HepG2 (cell line): ENCODE data around the gene RIOK2. TPM values are rescaled to one million over a fixed set of nuclear protein-coding genes. Genes with fewer than 3 reads are reported as not detected.

Experiments used
- ATAC-seq: fragments of 200-7000 bp; cut with Tn5 transposase; 3 replicates; pipeline ENCODE4 v1.9.1; 2020; ENCODE audit warnings: mild to moderate bottlenecking, moderate library complexity
- BruUV-seq: library from RNA; stranded (reverse); fragments of 400-500 nt; replicated peaks from 2 replicates; lab custom pipeline; 2021; lab: Mats Ljungman, UMichigan
- CTCF ChIA-PET: fragments of 300-600 bp; formaldehyde crosslinking; extraction: SDS; loops from one replicate; lab custom pipeline; 2021; ENCODE audit warnings: low total read pairs, inconsistent platforms, low intra/inter-chr PET ratio; lab: Yijun Ruan, JAX
- POLR2A ChIA-PET: fragments of 350-600 bp; sonication (Branson Sonifier 250); formaldehyde crosslinking; loops from one replicate; lab custom pipeline; 2020; ENCODE audit warnings: antibody characterized with exemption, inconsistent platforms; lab: Yijun Ruan, JAX
- DNase-seq: peaks from one replicate; pipeline ENCODE4 v3.0.0-alpha.2; 2015; ENCODE audit warnings: low spot score
- FAIRE-seq: peaks from 3 replicates; lab custom pipeline; 2011; peaks lifted over from hg19 to GRCh38; lab: Jason Lieb, UNC
- H2AFZ ChIP-seq: one replicate; pipeline ENCODE4 v1.6.1; 2011; ENCODE audit warnings: low read length, inconsistent platforms
- H3K27ac ChIP-seq: fragments of 300-600 bp; 3 replicates; pipeline ENCODE4 v1.8.0; 2011; ENCODE audit warnings: mixed run types, mild to moderate bottlenecking, mixed read lengths, low read length, inconsistent platforms; ENCODE audit not compliant: insufficient read depth; ENCODE audit errors: extremely low read length
- H3K27me3 ChIP-seq, 2 experiments: fragments of 200-600 bp in 1 of 2; 2 replicates in 1 of 2; 3 replicates in 1 of 2; pipeline versions ENCODE4 v1.6.0 to v1.8.0; 2011; ENCODE audit warnings: low read length in 2 of 2, mild to moderate bottlenecking in 2 of 2, moderate library complexity in 2 of 2, inconsistent platforms in 1 of 2; ENCODE audit not compliant: insufficient read depth in 2 of 2, control insufficient read depth in 1 of 2
- H3K36me3 ChIP-seq, 2 experiments: fragments of 200-600 bp in 1 of 2; replicated peaks in 1 of 2; 2 replicates in 1 of 2; 3 replicates in 1 of 2; pipeline versions ENCODE4 v1.5.1 to v1.8.0; 2011; ENCODE audit warnings: low read length in 2 of 2, inconsistent platforms in 1 of 2; ENCODE audit not compliant: insufficient read depth in 2 of 2, control insufficient read depth in 1 of 2
- H3K4me1 ChIP-seq: 2 replicates; pipeline ENCODE4 v1.5.1; 2012; ENCODE audit warnings: low read length, inconsistent platforms; ENCODE audit not compliant: insufficient read depth
- H3K4me2 ChIP-seq: 2 replicates; pipeline ENCODE4 v1.6.0; 2011; ENCODE audit warnings: low read depth, low read length, inconsistent platforms
- H3K4me3 ChIP-seq, 3 experiments: fragments of 200-600 bp in 1 of 3; sonication (generic), shearing (Covaris generic) in 1 of 3; replicated peaks in 1 of 3; 2 replicates each; pipeline ENCODE4 v1.5.1; 2011 to 2016; ENCODE audit warnings: low read length in 3 of 3, inconsistent platforms in 2 of 3, low read depth in 2 of 3, mild to moderate bottlenecking in 2 of 3, control low read depth in 1 of 3, mixed read lengths in 1 of 3; ENCODE audit not compliant: insufficient read depth in 1 of 3
- H3K79me2 ChIP-seq: one replicate; pipeline ENCODE4 v1.6.1; 2011; ENCODE audit warnings: low read length, inconsistent platforms; ENCODE audit not compliant: insufficient read depth
- H3K9ac ChIP-seq: 2 replicates; pipeline ENCODE4 v1.6.0; 2011; ENCODE audit warnings: mild to moderate bottlenecking, low read depth, low read length, inconsistent platforms; ENCODE audit not compliant: insufficient read depth
- H3K9me3 ChIP-seq: 2 replicates; pipeline ENCODE4 v1.5.1; 2012; ENCODE audit warnings: mild to moderate bottlenecking, low read length
- H4K20me1 ChIP-seq: 2 replicates; pipeline ENCODE4 v1.6.0; 2011; ENCODE audit warnings: inconsistent platforms, mild to moderate bottlenecking, low read length, moderate library complexity; ENCODE audit not compliant: insufficient read depth
- IRX3 ChIP-seq: sonication (generic); formaldehyde crosslinking; IDR thresholded peaks from 2 replicates; pipeline ENCODE4 v1.8.1; 2023; ENCODE audit warnings: mild to moderate bottlenecking, low read depth, missing genetic modification reagents, borderline replicate concordance
- KLF12 ChIP-seq: sonication (generic); formaldehyde crosslinking; IDR thresholded peaks from 2 replicates; pipeline ENCODE4 v1.4.0; 2020; ENCODE audit warnings: missing genetic modification reagents, borderline replicate concordance
- POLR2AphosphoS5 ChIP-seq: IDR thresholded peaks from 2 replicates; pipeline ENCODE4 v1.6.1; 2012; ENCODE audit warnings: low read depth, low read length
- RELA ChIP-seq: sonication (generic); formaldehyde crosslinking; IDR thresholded peaks from 2 replicates; pipeline ENCODE4 v1.4.0; 2020; ENCODE audit warnings: missing genetic modification reagents
- SCMH1 ChIP-seq: sonication (generic); formaldehyde crosslinking; IDR thresholded peaks from 2 replicates; pipeline ENCODE4 v1.9.0; 2021; ENCODE audit warnings: missing genetic modification reagents, mild to moderate bottlenecking, borderline replicate concordance
- WIZ ChIP-seq: sonication (generic); formaldehyde crosslinking; IDR thresholded peaks from 2 replicates; pipeline ENCODE4 v1.5.1; 2020; ENCODE audit warnings: mild to moderate bottlenecking, missing genetic modification reagents
- ZKSCAN8 ChIP-seq: IDR thresholded peaks from 2 replicates; pipeline ENCODE4 v1.6.1; 2016; ENCODE audit warnings: borderline replicate concordance, missing genetic modification reagents, missing compliant biosample characterization
- ZNF382 ChIP-seq: sonication (generic); formaldehyde crosslinking; IDR thresholded peaks from 2 replicates; pipeline ENCODE4 v1.5.0; 2020; ENCODE audit warnings: missing genetic modification reagents, mild to moderate bottlenecking, borderline replicate concordance
- ZNF567 ChIP-seq: sonication (generic); formaldehyde crosslinking; IDR thresholded peaks from 2 replicates; pipeline ENCODE4 v1.8.1; 2023; ENCODE audit warnings: mild to moderate bottlenecking, missing genetic modification reagents, borderline replicate concordance
- ZNF761 ChIP-seq: sonication (generic); formaldehyde crosslinking; conservative IDR thresholded peaks from 2 replicates; pipeline ENCODE4 v1.4.0; 2020; ENCODE audit warnings: mild to moderate bottlenecking, missing genetic modification reagents
- ZNF841 ChIP-seq: sonication (generic); formaldehyde crosslinking; IDR thresholded peaks from 2 replicates; pipeline ENCODE4 v1.8.1; 2023; ENCODE audit warnings: missing genetic modification reagents, borderline replicate concordance
- WGBS: methylation state at CpG from one replicate; pipeline ENCODE4 v1.1.6; 2017; ENCODE audit warnings: low lambda C conversion rate; 5-methylcytosine and 5-hydroxymethylcytosine counted together
- in situ Hi-C: cut with HindIII; loops from 2 replicates; pipeline ENCODE4 v1.10.0; 2017; ENCODE audit warnings: low pct_unique_long_range_greater_than_20kb; ENCODE audit not compliant: extremely low pct_ligation_motif_present
- intact Hi-C: fragments of 100-400 bp; cut with micrococcal nuclease; formaldehyde crosslinking; loops from one replicate; pipeline ENCODE4 v1.10.0; 2022; ENCODE audit not compliant: unreplicated experiment
- polyA plus RNA-seq, 8 experiments: library from polyadenylated mRNA; depleted of rRNA in 3 of 8; stranded (reverse) in 7 of 8; unstranded in 1 of 8; fragments of >200 nt; fragmentation: Illumina TruSeq in 4 of 8; extraction: Trizol in 4 of 8; gene quantifications; 2 replicates each; pipeline versions ENCODE4 v1.2.1 to v1.2.3, GENCODE V29; 2011 to 2016; ENCODE audit warnings: low read depth in 4 of 8, missing spikeins in 1 of 8, mixed read lengths in 1 of 8; ENCODE audit not compliant: insufficient read depth in 1 of 8
- total RNA-seq, 5 experiments: library from RNA; depleted of rRNA; stranded (reverse); fragments of >200 nt; fragmentation: Illumina TruSeq; extraction: Trizol; gene quantifications; 2 replicates each; pipeline ENCODE4 v1.2.3, GENCODE V29; 2016; ENCODE audit warnings: low read depth in 1 of 5
- TF ChIP-seq, protein P1 (sequence below): sonication (generic); formaldehyde crosslinking; IDR thresholded peaks from 2 replicates; pipeline ENCODE4 v1.8.0; 2022; ENCODE audit warnings: mild to moderate bottlenecking, missing genetic modification reagents, borderline replicate concordance
- TF ChIP-seq, protein P2 (sequence below), 2 experiments: fragments of 450-650 bp in 1 of 2; sonication (generic) in 1 of 2; formaldehyde crosslinking; IDR thresholded peaks; 2 replicates each; pipeline versions ENCODE4 v1.5.0 to v1.8.0; 2020 to 2022; ENCODE audit warnings: mild to moderate bottlenecking in 1 of 2, missing genetic modification reagents in 1 of 2
- TF ChIP-seq, protein P3 (sequence below): sonication (generic); formaldehyde crosslinking; IDR thresholded peaks from 2 replicates; pipeline ENCODE4 v1.4.0; 2020; ENCODE audit warnings: mild to moderate bottlenecking, missing genetic modification reagents
- TF ChIP-seq, protein P4 (sequence below): sonication (generic); formaldehyde crosslinking; IDR thresholded peaks from 2 replicates; pipeline ENCODE4 v1.4.0; 2020; ENCODE audit warnings: mild to moderate bottlenecking, missing genetic modification reagents
- TF ChIP-seq, protein P5 (sequence below): sonication (generic); formaldehyde crosslinking; IDR thresholded peaks from 2 replicates; pipeline ENCODE4 v1.4.0; 2020; ENCODE audit warnings: missing genetic modification reagents, low read depth, mild to moderate bottlenecking, borderline replicate concordance

The RIOK2 gene
- total and polyA plus RNA-seq, 2 of the 13 experiments (the other 11 are each of a cell fraction or from before 2014, with no cell fraction given), result 8.1 to 46.6 TPM

DNA sequence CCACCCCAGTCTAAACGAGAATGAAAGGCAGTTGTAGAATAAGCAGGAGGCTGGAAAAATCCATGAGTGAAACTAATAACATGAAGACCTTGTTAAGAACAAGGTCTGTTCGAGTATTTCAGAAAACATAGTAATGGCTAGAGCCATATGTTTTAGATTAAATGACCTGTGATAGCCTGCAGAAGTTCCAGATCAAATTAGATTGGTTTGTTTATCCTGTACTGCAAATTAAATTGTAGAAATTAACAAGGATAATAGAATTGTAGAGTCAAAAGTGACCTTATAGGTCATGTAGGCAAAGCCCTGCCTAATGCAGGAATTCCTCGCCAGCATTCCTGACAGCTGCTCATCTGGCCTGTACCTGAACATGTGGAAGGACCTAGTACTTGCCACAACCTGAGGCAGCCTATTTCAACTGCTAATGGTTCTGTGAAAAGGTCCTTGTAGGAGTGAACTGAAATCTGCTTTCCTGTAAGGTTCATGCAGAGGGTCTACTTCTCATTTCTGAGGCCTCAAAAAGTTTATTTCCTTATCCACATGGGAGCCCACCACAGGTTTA is 57.8 kb downstream of the RIOK2 start (continued):
- TF ChIP-seq, protein P1, sequence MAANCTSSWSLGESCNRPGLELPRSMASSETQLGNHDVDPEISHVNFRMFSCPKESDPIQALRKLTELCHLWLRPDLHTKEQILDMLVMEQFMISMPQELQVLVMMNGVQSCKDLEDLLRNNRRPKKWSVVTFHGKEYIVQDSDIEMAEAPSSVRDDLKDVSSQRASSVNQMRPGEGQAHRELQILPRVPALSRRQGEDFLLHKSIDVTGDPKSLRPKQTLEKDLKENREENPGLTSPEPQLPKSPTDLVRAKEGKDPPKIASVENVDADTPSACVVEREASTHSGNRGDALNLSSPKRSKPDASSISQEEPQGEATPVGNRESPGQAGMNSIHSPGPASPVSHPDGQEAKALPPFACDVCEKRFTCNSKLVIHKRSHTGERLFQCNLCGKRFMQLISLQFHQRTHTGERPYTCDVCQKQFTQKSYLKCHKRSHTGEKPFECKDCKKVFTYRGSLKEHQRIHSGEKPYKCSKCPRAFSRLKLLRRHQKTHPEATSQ (CRISPR knock-in tag), result no peak
- TF ChIP-seq, protein P2, sequence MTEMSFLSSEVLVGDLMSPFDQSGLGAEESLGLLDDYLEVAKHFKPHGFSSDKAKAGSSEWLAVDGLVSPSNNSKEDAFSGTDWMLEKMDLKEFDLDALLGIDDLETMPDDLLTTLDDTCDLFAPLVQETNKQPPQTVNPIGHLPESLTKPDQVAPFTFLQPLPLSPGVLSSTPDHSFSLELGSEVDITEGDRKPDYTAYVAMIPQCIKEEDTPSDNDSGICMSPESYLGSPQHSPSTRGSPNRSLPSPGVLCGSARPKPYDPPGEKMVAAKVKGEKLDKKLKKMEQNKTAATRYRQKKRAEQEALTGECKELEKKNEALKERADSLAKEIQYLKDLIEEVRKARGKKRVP (CRISPR knock-in tag; IDR thresholded peaks at IDR 0.05), result no peak
- no peak for TF ChIP-seq ZKSCAN8 (CRISPR knock-in tag)
- no peak for TF ChIP-seq ZNF382 (CRISPR knock-in tag)

DNA sequence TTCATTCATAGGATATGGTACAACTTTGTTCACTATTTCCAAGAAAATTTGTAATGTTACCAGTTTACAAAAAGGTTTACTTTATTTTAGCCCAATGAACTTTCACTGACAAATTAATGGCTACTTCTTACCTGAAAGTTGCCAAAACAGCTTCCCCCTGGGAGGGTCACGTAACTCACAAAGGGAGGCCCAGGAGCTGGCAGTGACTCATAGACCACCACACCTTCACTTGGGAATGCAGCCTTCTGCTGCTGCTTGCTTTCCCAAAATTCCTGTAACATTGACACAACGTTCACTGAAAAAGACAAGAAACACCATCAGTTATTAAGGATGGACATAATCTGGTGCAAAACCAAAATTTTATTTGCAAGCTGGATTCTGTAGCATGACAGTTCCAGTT is 58.7 kb downstream of the RIOK2 start:
- no peaks in the 10 kb centered on the region; a peak in 1 of 5 replicates for H3K27me3 ChIP-seq
- in situ Hi-C loops, result no loop called here
- H3K9ac ChIP-seq, result no peak overlapping the region
- no peaks in the 10 kb centered on the region for H4K20me1 ChIP-seq
- DNase-seq (no peak), ATAC-seq (no peak), FAIRE-seq (no peak)
- no TSS peak for BruUV-seq
- H3K4me1 ChIP-seq, result no peaks in the 10 kb centered on the region
- no peak overlapping the region for H2AFZ ChIP-seq
- ChIA-PET POLR2A (no interaction called here), CTCF (no interaction called here)
- no peaks in the 10 kb centered on the region for H3K9me3 ChIP-seq
- intact Hi-C loops, result no loop called here
- H3K79me2 ChIP-seq, result no peaks in the 10 kb centered on the region
- H3K36me3 ChIP-seq, result no peaks in the 10 kb centered on the region
- no peak overlapping the region for H3K4me3 ChIP-seq
- H3K4me2 ChIP-seq, result no peak overlapping the region
- WGBS, result 42% methylated on average over 2 of the region's 2 CpGs
- no peak overlapping the region for H3K27ac ChIP-seq
- TF ChIP-seq ZNF567, result no peak
- no peak for TF ChIP-seq POLR2AphosphoS5
- no peak for TF ChIP-seq ZNF761 (CRISPR knock-in tag)
- TF ChIP-seq SCMH1 (CRISPR knock-in tag), result no peak
- TF ChIP-seq, protein P3, sequence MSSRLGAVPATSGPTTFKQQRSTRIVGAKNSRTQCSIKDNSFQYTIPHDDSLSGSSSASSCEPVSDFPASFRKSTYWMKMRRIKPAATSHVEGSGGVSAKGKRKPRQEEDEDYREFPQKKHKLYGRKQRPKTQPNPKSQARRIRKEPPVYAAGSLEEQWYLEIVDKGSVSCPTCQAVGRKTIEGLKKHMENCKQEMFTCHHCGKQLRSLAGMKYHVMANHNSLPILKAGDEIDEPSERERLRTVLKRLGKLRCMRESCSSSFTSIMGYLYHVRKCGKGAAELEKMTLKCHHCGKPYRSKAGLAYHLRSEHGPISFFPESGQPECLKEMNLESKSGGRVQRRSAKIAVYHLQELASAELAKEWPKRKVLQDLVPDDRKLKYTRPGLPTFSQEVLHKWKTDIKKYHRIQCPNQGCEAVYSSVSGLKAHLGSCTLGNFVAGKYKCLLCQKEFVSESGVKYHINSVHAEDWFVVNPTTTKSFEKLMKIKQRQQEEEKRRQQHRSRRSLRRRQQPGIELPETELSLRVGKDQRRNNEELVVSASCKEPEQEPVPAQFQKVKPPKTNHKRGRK (CRISPR knock-in tag), result no peak
- no peak for TF ChIP-seq WIZ
- TF ChIP-seq ZNF841, result no peak
- TF ChIP-seq, protein P4, sequence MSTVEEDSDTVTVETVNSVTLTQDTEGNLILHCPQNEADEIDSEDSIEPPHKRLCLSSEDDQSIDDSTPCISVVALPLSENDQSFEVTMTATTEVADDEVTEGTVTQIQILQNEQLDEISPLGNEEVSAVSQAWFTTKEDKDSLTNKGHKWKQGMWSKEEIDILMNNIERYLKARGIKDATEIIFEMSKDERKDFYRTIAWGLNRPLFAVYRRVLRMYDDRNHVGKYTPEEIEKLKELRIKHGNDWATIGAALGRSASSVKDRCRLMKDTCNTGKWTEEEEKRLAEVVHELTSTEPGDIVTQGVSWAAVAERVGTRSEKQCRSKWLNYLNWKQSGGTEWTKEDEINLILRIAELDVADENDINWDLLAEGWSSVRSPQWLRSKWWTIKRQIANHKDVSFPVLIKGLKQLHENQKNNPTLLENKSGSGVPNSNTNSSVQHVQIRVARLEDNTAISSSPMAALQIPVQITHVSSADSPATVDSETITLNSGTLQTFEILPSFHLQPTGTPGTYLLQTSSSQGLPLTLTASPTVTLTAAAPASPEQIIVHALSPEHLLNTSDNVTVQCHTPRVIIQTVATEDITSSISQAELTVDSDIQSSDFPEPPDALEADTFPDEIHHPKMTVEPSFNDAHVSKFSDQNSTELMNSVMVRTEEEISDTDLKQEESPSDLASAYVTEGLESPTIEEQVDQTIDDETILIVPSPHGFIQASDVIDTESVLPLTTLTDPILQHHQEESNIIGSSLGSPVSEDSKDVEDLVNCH (CRISPR knock-in tag), result no peak
- no peak for TF ChIP-seq IRX3 (CRISPR knock-in tag)
- TF ChIP-seq RELA (CRISPR knock-in tag), result no peak
- TF ChIP-seq, protein P5, sequence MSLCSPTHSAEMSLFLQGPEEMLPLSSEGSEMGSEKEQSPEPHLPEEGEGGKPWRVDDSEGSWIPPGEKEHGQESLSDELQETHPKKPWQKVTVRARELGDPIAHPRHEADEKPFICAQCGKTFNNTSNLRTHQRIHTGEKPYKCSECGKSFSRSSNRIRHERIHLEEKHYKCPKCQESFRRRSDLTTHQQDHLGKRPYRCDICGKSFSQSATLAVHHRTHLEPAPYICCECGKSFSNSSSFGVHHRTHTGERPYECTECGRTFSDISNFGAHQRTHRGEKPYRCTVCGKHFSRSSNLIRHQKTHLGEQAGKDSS, result no peak
- no peak for TF ChIP-seq KLF12 (CRISPR knock-in tag)
